ENCODE results near the gene VSX2. TPM values are rescaled to one million over a fixed set of nuclear protein-coding genes. Genes with fewer than 3 reads are reported as not detected.

The VSX2 gene
- total RNA-seq, result not detected

DNA sequence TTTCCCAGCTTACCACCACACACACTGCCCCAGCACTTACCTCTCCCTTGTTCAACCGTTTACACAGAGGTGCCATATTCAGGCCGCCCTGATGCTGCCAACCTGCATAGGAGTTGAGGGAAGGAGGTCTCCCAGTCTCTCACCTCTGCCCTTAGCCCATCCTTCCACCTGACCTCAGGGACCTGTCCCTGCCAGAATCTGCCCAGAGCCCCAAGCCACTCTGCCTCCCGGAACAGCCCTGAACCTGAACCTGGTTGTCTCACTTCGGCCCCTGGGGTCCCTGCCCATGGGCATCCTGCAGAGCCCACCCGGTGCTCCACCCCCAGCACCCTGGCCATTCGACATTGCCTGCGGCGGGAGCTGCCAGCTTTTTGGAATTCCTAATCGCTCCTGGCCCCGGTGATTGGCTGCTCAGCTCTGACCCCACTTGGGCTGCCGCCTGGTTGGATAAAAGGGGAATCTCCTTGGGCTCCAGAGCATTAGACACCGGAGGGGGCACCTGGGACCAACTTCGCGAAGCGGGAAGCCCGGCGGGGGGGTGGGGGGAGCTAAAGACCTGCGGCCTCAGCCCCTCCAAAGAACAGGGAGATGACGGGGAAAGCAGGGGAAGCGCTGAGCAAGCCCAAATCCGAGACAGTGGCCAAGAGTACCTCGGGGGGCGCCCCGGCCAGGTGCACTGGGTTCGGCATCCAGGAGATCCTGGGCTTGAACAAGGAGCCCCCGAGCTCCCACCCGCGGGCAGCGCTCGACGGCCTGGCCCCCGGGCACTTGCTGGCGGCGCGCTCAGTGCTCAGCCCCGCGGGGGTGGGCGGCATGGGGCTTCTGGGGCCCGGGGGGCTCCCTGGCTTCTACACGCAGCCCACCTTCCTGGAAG lies at the start of gene VSX2:
Gene VSX2 (plus strand): TSS at position 476 of the 874 bp plus-strand sequence. CDS start 113 bp downstream, at position 589.
- WGBS, result 11% methylated on average over 34 of the region's 40 CpGs
- no peak within 1 kb of the TSS for H3K27ac ChIP-seq
- no peaks in the 10 kb centered on the region for H3K9me3 ChIP-seq
- no peak within 1 kb of the TSS for H3K4me3 ChIP-seq
- TF ChIP-seq POLR2AphosphoS5 (IDR thresholded peaks at IDR 0.05) (no peak), POLR2A (IDR thresholded peaks at IDR 0.05) (no peak)
- TF ChIP-seq, protein P1, sequence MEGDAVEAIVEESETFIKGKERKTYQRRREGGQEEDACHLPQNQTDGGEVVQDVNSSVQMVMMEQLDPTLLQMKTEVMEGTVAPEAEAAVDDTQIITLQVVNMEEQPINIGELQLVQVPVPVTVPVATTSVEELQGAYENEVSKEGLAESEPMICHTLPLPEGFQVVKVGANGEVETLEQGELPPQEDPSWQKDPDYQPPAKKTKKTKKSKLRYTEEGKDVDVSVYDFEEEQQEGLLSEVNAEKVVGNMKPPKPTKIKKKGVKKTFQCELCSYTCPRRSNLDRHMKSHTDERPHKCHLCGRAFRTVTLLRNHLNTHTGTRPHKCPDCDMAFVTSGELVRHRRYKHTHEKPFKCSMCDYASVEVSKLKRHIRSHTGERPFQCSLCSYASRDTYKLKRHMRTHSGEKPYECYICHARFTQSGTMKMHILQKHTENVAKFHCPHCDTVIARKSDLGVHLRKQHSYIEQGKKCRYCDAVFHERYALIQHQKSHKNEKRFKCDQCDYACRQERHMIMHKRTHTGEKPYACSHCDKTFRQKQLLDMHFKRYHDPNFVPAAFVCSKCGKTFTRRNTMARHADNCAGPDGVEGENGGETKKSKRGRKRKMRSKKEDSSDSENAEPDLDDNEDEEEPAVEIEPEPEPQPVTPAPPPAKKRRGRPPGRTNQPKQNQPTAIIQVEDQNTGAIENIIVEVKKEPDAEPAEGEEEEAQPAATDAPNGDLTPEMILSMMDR (IDR thresholded peaks at IDR 0.05), result no peak
- no peak for DNase-seq (ENCODE audit: low spot score)
- peaks cover 10% of the 10 kb centered on the region for H3K4me1 ChIP-seq (replicated peaks)
- H3K36me3 ChIP-seq, result no peaks in the 10 kb centered on the region
- intact Hi-C loops (cut with DNase I), result no loop called here
- H3K27me3 ChIP-seq (replicated peaks; ENCODE audit: insufficient read depth), result peaks cover 40% of the 10 kb centered on the region

DNA sequence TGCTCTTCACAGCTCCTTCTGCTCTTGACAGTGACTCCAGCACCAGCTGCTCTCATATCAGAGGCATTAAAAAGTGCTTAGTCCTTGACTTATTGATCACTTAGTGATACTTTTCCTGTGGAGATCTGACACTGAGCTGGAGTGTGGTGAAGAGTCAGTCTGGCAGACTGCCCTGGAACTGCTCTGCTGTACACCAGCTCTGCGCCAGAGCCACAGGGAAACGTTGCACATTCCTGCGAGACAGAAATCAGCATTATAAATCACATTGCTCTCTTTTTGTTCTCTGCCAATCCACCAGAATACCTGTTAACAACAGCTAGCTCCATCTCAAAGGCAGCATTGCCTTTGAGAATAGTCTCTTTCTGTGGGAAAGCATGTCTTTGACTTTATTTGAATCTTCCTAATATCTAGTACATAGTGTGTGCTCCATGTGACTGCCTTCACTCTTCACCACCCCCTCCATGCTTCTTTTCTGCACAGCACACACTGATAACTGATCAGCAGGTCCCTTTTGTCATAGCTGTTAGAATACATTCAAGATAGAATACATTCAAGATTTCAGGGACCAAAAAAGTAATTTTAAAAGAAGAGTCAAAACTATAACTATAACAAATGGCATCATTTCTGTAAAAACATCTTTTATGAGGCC lies 48.2 kb upstream of the VSX2 start:
- H3K27me3 ChIP-seq (replicated peaks; ENCODE audit: insufficient read depth), result no peaks in the 10 kb centered on the region
- no peaks in the 10 kb centered on the region for H3K36me3 ChIP-seq
- no peaks in the 10 kb centered on the region for H3K9me3 ChIP-seq
- no peak for TF ChIP-seq POLR2AphosphoS5 (IDR thresholded peaks at IDR 0.05)
- TF ChIP-seq, protein P1 (IDR thresholded peaks at IDR 0.05), result no peak
- no peak for TF ChIP-seq POLR2A (IDR thresholded peaks at IDR 0.05)
- 48% methylated on average over 3 of the region's 3 CpGs for WGBS
- intact Hi-C loops (cut with DNase I), result no loop called here
- H3K27ac ChIP-seq, result no peak overlapping the region
- H3K4me1 ChIP-seq (replicated peaks), result no peaks in the 10 kb centered on the region
- no peak overlapping the region for H3K4me3 ChIP-seq
- no peak for DNase-seq (ENCODE audit: low spot score)

DNA sequence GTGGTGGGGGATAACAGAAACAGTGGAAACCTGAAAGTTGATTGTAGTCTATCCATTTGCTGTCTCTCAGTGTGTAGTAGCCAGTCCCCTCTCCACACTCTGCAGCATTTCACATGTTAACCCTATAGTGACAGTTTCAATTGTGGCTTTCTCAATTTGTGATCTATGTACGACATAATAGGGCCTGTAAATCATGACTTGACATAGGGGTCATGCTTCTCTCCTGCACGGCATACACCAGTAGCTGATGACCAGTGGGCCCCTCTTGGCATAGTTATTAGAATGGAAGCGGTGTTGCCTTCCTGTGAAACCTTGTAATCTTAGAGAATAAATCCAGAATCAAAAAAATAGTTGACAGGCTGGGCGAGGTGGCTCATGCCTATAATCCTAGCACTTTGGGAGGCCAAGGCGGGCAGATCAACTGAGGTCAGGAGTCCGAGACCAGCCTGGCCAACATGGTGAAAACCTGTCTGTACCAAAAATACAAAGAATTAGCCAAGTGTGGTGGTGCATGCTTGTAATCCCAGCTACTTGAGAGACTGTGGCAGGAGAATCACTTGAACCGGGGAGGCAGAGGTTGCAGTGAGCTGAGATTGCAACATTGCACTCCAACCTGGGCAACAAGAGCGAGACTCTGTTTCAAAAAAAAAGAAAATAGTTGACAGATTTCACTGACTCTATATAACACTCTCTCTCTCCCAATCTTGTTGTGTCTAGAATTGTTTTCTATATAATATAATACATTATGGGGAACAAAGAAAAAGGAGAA lies 44.6 kb upstream of the VSX2 start:
- H3K4me1 ChIP-seq (replicated peaks), result no peaks in the 10 kb centered on the region
- TF ChIP-seq, protein P1 (IDR thresholded peaks at IDR 0.05), result no peak
- TF ChIP-seq POLR2AphosphoS5 (IDR thresholded peaks at IDR 0.05) (no peak), POLR2A (IDR thresholded peaks at IDR 0.05) (no peak)
- H3K9me3 ChIP-seq, result no peaks in the 10 kb centered on the region
- no peaks in the 10 kb centered on the region for H3K27me3 ChIP-seq (replicated peaks; ENCODE audit: insufficient read depth)
- WGBS, result 94% methylated on average over 8 of the region's 8 CpGs
- no peaks in the 10 kb centered on the region for H3K36me3 ChIP-seq
- H3K27ac ChIP-seq, result no peak overlapping the region
- H3K4me3 ChIP-seq, result no peak overlapping the region
- intact Hi-C loops (cut with DNase I), result no loop called here
- DNase-seq (ENCODE audit: low spot score), result no peak

DNA sequence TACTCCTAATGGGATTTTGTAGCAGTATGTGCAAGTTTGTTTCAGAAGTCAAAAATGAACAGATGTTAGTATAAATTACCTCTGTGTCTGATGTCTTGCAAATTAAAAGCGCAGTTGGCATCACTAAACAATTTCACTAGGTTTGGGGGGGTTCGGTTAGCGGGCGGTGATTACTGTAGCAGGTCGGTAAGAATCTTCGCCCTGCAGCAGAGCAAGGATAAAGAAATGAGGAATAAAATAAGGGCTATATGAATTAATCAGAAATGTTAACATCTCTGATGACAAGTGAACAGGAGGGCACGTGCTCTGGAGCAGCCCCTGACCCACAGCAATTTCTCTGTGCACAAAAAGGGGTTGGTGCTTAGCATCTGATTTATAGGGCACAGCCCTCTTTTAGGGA lies 43.6 kb upstream of the VSX2 start:
- intact Hi-C loops (cut with DNase I), result no loop called here
- no peaks in the 10 kb centered on the region for H3K36me3 ChIP-seq
- H3K4me3 ChIP-seq, result no peak overlapping the region
- H3K9me3 ChIP-seq, result no peaks in the 10 kb centered on the region
- no peaks in the 10 kb centered on the region for H3K4me1 ChIP-seq (replicated peaks)
- WGBS, result 94% methylated on average over 7 of the region's 7 CpGs
- TF ChIP-seq POLR2A (IDR thresholded peaks at IDR 0.05), result no peak
- TF ChIP-seq, protein P1 (IDR thresholded peaks at IDR 0.05), result no peak
- TF ChIP-seq POLR2AphosphoS5 (IDR thresholded peaks at IDR 0.05), result no peak
- DNase-seq (ENCODE audit: low spot score), result no peak
- H3K27me3 ChIP-seq (replicated peaks; ENCODE audit: insufficient read depth), result no peaks in the 10 kb centered on the region
- no peak overlapping the region for H3K27ac ChIP-seq

Data from prostate gland (tissue), 2 donors.